Hematopoietic multipotent progenitor cell treated with erythropoietin and hydrocortisone succinate and interleukin-3 and kit ligand, for 8 days (in vitro differentiated cells): ENCODE results near the gene NT5C3B.
"Not testable (repeated sequence)": the region's sequence is repeated elsewhere in the genome, so short reads cannot be mapped to it uniquely, and the experiment has no call there.

Source experiments
- DNase-seq: peaks from one replicate; pipeline ENCODE4 v3.0.0-alpha.2; 2015

Gene NT5C3B

GRCh38 chr17:41835800-41836549 lies at the start of gene NT5C3B:
Gene NT5C3B, minus strand, starts transcription at chr17:41836232. Its CDS starts 39 bp downstream, at chr17:41836193.
- DNase-seq = no peak

- DNase-seq = peak; percentile 21
These were observed 49.7 kb upstream of the NT5C3B start for GRCh38 chr17:41885733-41886132.

DNA sequence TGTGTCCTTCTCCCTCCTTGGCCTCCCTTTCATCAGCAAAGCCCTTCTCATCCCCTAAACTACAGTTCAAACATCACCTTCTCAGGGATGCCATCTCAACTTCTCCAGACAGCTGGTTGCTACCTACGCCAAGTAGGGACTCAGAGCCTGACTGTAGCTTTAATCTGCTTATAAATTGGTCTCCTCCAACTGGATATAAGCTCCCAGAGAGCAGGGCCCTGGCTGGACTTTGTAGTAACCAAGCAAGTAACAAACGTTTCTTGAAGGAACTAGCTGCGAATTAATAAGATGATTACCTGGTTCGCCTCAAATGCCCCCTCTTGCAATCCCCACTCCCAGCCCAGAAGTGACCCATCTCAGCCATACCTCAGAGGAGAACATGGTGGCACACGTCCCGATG lies 46.7 kb upstream of the NT5C3B start:
- DNase-seq = no peak

GRCh38 chr17:41880130-41880529 lies 44.1 kb upstream of the NT5C3B start:
- no peak for DNase-seq

DNA sequence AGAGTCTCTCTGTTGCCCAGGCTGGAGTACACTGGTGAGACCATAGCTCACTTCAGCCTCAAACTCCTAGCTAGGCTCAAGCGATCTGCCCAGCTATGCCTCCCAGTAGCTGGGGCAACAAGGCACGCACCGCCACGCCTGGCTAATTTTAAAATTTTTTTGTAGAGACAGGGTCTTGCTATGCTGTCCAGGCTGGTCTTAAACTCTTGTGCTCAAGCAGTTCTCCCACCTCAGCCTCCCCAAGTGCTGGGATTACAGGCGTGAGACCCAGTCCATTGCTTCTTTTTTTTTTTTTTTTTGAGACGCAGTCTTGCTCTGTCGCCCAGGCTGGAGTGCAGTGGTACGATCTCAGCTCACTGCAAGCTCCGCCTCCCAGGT lies 38.2 kb upstream of the NT5C3B start:
- not testable (repeated sequence) for DNase-seq

DNA sequence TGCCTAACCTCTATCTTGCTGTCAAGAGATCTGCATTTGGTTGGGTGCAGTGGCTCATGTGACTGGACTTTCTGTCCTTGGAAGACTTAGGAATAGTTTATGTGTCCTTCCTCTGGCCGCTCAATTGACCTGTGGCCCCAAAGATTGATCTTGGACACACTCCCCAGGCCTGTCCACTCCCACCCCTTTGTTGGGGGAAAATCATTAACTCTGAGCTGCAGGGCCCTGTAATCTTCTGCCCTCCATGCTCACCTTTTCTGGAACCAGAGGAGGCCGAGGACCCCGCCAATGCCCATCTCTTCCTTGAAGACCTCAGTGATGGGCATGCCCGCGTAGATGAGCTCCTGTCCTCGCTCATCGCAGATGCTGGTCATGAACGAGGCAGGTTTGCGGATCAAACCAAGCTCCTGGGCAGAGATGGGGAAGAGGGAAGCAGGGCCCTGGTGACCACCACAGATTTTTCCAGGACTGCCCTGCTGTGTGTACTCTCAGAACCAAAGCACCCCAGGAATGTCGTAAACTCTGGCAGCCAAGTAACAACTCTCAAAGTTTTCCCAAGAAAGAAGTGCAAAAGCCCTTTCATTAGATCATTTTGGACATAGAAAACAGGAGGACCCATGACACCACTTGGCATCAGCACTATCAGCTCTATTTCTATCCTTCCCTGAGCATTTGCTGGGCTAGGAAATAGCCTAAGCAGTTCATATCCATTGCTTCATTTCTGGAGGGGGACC lies 37.7 kb upstream of the NT5C3B start:
- no peak for DNase-seq

GRCh38 chr17:41871789-41872188 lies 35.8 kb upstream of the NT5C3B start:
- DNase-seq = no peak

DNA sequence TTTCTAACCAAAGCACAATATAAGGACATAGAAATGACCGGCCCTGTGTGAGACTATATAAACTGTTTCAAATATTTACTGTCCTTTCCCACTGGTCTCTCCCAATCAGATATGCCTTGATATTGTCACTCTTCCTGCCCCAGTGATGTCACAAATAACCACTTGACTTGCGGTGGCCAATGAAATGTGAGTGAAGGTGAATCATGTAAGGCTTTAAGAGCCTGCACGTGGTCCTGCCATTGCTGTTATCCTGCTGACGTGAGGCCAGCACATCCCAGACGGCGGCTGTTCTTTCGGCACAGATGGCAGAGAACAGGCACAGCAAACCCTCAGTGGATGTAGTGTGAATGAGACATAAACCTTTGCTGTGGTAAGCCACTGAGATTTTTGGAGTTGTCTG lies 34.6 kb upstream of the NT5C3B start:
- no peak for DNase-seq

- no peak for DNase-seq
These were observed 34.1 kb upstream of the NT5C3B start for GRCh38 chr17:41870097-41870496.

GRCh38 chr17:41869426-41869825 lies 33.4 kb upstream of the NT5C3B start:
- DNase-seq = no peak

- no peak for DNase-seq
These were observed 32.5 kb upstream of the NT5C3B start for GRCh38 chr17:41868568-41868967.

GRCh38 chr17:41865596-41865893 lies 29.5 kb upstream of the NT5C3B start:
- no peak for DNase-seq

DNA sequence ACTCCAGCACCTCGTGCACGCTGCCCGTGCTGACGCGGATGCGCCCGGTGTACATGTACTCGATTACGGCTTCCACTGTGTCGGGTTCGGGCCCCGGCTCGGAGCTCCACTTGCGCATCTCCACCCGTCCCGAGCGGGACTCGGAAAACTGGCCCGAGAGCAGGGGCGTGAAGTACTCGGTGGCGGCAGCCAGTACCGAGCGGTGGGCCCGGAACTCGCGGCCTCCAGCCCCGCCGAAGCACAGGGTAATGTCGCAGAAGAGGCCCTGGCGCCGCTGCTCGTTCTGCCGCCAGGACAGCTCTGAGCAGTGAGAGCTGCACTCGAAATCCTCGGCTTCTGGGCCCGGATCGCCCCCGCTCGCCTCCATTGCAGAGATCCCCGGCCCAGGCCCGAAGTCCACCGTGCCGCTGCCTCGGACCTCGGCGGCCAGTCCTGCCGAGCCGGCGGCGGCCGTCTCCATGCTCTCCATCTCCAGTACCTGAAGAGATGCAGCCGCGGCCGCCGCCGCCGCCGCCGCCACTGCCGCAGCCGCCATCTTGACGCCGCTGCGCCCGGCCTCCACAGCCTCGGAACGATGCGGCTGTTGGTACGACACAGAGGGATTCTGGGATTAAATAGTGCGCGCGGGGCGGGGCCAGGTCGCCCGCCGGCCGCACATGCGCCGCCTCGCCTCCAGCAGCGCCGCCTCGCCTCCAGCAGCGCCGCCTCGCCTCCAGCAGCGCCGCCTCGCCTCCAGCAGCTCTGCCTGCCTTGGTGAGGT lies 29.0 kb upstream of the NT5C3B start, which contains the start of gene KLHL11:
Gene KLHL11 (minus strand): TSS at position 588 of the 760 bp plus-strand sequence. CDS start 53 bp downstream, at position 535.
- peak; percentile 90 for DNase-seq

GRCh38 chr17:41864498-41864835 lies 28.4 kb upstream of the NT5C3B start:
- no peak for DNase-seq

GRCh38 chr17:41863074-41863848 lies 27.2 kb upstream of the NT5C3B start:
- DNase-seq = no peak

DNA sequence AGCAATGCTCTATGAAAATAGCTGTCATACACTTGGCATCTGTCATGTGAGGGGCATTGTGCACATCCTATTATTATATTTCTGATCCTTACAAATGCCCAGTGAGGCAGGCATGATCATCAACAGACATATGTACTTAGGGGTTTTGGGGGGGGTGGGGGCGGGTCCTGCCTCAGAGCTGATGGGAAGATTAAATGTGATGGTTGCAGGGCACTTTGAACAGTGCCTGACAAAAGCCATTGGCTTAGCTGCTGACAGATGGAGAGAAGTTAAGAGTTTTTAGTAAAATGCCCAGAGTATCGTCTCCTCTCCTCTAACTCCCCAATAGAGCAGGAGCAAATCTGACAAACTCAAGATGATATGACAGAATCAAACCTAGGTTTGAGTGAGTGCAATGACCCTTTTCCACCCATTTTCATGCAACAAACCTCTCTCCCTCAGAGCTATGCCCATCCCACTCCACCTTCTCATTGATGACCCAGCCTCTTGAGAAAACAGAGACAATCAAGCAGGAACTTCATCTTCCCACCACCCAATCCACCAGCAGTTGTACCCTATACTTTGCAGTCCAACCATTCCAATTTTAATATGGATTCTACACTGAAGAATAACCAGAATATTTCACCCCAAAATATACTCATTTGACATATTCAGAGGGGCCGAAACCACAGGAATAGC lies 24.4 kb upstream of the NT5C3B start:
- no peak for DNase-seq

GRCh38 chr17:41851382-41851781 lies 15.3 kb upstream of the NT5C3B start:
- DNase-seq = not testable (repeated sequence)

DNA sequence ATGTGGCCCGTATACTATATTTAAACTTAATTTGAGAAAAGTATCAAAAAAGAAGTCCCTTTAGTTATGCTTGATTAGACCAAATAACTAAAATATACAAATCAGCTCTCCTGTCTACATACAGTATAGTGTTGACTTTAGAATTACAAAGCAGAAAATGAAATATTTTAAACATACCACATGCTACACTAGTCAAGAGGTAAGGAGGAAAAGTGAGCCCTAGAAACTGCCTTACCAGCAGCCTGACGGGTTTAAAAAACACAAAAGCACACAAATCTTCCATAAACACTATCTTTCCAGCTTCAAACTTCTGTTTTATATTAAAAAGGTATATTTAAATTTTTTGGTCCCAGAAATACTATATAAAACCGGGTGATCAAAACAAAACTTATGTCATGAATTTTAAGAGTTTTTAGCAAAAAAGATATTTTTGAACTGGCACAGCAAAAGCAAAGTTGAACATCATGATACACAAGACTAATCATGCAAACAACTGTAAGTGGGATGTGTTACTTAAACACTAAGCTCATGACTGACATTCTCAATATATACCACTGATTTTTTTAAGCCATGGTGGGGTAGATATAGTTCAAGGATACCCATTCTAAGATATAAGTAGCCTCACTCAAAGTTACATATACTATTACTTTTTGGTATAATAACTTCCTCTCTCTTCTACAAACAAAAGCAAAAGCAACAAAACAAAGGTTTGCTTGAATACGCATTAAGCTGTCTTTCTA lies 13.4 kb upstream of the NT5C3B start:
- DNase-seq = no peak

GRCh38 chr17:41848788-41849187 lies 12.8 kb upstream of the NT5C3B start:
- no peak for DNase-seq

DNA sequence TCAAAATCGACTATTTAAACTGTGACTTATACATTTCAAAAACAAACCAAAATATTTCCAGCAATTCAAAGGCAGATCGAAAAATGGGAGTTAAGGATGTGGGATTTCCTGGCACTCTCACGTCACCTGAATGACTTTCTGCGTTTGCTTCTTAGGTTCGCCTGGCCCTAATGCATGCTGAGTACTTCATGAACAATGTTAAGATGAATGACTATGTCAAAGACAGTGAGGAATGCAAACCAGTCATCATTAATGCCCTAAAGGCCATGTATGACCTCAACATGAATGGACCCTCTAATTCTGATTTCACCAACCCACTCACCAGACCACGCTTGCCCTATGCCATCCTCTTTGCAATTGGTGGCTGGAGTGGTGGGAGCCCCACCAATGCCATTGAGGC lies 8.9 kb upstream of the NT5C3B start:
- DNase-seq = no peak

DNA sequence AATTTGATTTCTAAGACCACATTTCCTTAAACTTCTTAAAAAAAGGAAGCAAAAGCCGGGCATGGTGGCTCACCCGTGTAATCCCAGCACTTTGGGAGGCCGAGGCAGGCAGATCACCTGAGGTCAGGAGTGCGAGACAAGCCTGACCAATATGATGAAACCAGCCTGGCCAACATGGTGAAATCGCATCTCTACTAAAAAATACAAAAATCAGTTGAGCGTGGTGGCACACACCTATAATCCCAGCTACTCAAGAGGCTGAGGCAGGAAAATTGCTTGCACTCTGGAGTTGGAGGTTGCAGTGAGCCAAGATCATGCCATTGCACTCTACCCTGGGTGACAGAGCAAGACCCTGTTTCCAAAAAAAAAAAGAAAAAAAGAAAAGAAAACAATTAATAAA lies 4.7 kb upstream of the NT5C3B start:
- DNase-seq = not testable (repeated sequence)

DNA sequence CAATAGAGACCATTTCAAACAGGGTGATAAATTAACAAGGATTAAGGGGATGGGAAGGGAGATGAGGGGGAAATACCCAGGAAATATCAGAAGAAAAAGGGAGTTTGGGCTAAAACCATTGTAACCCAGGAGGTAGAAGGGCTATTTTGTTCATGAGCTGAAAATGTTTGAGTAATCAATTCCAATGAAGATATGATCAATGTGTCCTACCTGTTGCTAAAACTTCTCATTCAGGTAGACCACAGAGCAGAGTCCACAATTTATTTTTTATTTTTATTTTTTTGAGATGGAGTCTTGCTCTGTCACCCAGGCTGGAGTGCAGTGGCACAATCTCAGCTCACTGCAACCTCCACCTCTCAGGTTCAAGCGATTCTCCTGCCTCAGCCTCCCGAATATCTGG lies 3.4 kb upstream of the NT5C3B start:
- DNase-seq = not testable (repeated sequence)
